A673 (cell line): ENCODE data around the gene TTLL1.

Experiments
- CTCF ChIP-seq: fragments of 300-800, 200-600 bp; sonication (generic); conservative IDR thresholded peaks from 2 replicates; pipeline ENCODE4 v1.5.1; 2017; ENCODE audit warnings: low read depth, mild to moderate bottlenecking, antibody characterized with exemption, low read length, moderate library complexity, mixed read lengths
- EZH2 ChIP-seq: fragments of 200-600 bp; sonication (generic); IDR thresholded peaks from 2 replicates; pipeline ENCODE4 v1.6.1; 2017; ENCODE audit warnings: borderline replicate concordance, low read depth, mild to moderate bottlenecking, mixed read lengths, antibody characterized with exemption, low read length; ENCODE audit not compliant: poor library complexity, severe bottlenecking

GRCh38 chr22:43004362-43005035, 84.7 kb downstream of the TTLL1 start:
- TF ChIP-seq EZH2, result no peak
- TF ChIP-seq CTCF, result no peak
